Stimulated activated CD4-positive, alpha-beta T cell treated with anti-CD3 and anti-CD28 coated beads, Interleukin-12 subunit alpha, Interleukin-12 subunit beta, amount 100 ng/mL, for 24 hours (primary cell): ENCODE measurements around the gene CEL.

Source experiments
- DNase-seq, 2 experiments: peaks; one replicate each; pipeline ENCODE4 v3.0.0-alpha.2; 2020; ENCODE audit warnings: low read depth in 2 of 2

Gene CEL

GRCh38 chr9:133103987-133104505, 42.3 kb downstream of the CEL start:
- no peak for DNase-seq

- DNase-seq, result no peak
These were observed 43.1 kb downstream of the CEL start for GRCh38 chr9:133104718-133105460.

GRCh38 chr9:133105461-133105770, 43.6 kb downstream of the CEL start:
- no peak for DNase-seq

GRCh38 chr9:133106511-133107244, 44.9 kb downstream of the CEL start:
- no peak for DNase-seq

GRCh38 chr9:133107245-133107722, 45.5 kb downstream of the CEL start:
- DNase-seq, result no peak

GRCh38 chr9:133107961-133108793, 46.4 kb downstream of the CEL start:
- no peak for DNase-seq

GRCh38 chr9:133108794-133109641, 47.2 kb downstream of the CEL start:
- DNase-seq, result no peak

- DNase-seq, result no peak
These were observed 48.3 kb downstream of the CEL start for GRCh38 chr9:133109931-133110650.

- no peak for DNase-seq
These were observed 50.3 kb downstream of the CEL start for GRCh38 chr9:133111808-133112662.

GRCh38 chr9:133112663-133113026, 50.9 kb downstream of the CEL start:
- DNase-seq, result no peak

- no peak for DNase-seq
These were observed 51.6 kb downstream of the CEL start for GRCh38 chr9:133113163-133113948.

- DNase-seq, result no peak
These were observed 52.4 kb downstream of the CEL start for GRCh38 chr9:133113949-133114885.

- DNase-seq, result no peak
These were observed 53.3 kb downstream of the CEL start for GRCh38 chr9:133114886-133115603.

- DNase-seq, result peak; percentile 52 to 60
These were observed 54.0 kb downstream of the CEL start for GRCh38 chr9:133115604-133116345.

GRCh38 chr9:133116346-133117231, 54.8 kb downstream of the CEL start:
- DNase-seq, result no peak
